Calu3 (cell line): ENCODE data around the gene STRBP. TPM values are rescaled to one million over a fixed set of nuclear protein-coding genes. Genes with fewer than 3 reads are reported as not detected.

Experiments used
- BruUV-seq: library from RNA; stranded (reverse); fragments of 400-500 nt; replicated peaks from 2 replicates; lab custom pipeline; 2021; lab: Mats Ljungman, UMichigan
- CTCF ChIA-PET: fragments of 300-600 bp; sonication (Branson Sonifier 250); formaldehyde crosslinking; loops from one replicate; lab custom pipeline; 2022; ENCODE audit warnings: antibody characterized with exemption; lab: Charles Lee
- DNase-seq: peaks from one replicate; pipeline ENCODE4 v3.0.0; 2022
- H3K27ac Mint-ChIP-seq: one replicate; pipeline ENCODE4 v1.8.0; 2022; ENCODE audit warnings: mixed read lengths; ENCODE audit not compliant: unreplicated experiment
- H3K27me3 Mint-ChIP-seq: one replicate; pipeline ENCODE4 v1.8.0; 2022; ENCODE audit warnings: mixed read lengths; ENCODE audit not compliant: unreplicated experiment
- H3K36me3 Mint-ChIP-seq: one replicate; pipeline ENCODE4 v1.8.0; 2022; ENCODE audit warnings: mild to moderate bottlenecking, moderate library complexity, mixed read lengths; ENCODE audit not compliant: insufficient read depth, unreplicated experiment
- H3K4me1 Mint-ChIP-seq: one replicate; pipeline ENCODE4 v1.8.0; 2022; ENCODE audit warnings: mild to moderate bottlenecking, low read depth, mixed read lengths; ENCODE audit not compliant: unreplicated experiment
- H3K4me3 Mint-ChIP-seq: one replicate; pipeline ENCODE4 v1.8.0; 2022; ENCODE audit warnings: mild to moderate bottlenecking, low read depth, moderate library complexity, mixed read lengths; ENCODE audit not compliant: unreplicated experiment
- H3K9me3 Mint-ChIP-seq: one replicate; pipeline ENCODE4 v1.8.0; 2022; ENCODE audit warnings: low read depth, mixed read lengths; ENCODE audit not compliant: unreplicated experiment
- CTCF ChIP-seq: fragments of 200-600 bp; IDR thresholded peaks from one replicate; pipeline ENCODE4 v1.8.0; 2022; ENCODE audit warnings: antibody characterized with exemption; ENCODE audit not compliant: unreplicated experiment
- intact Hi-C: fragments of 100-400 bp; cut with micrococcal nuclease; formaldehyde crosslinking; loops from one replicate; pipeline ENCODE4 v1.10.0; 2022; ENCODE audit not compliant: unreplicated experiment
- total RNA-seq: library from RNA; stranded (reverse); gene quantifications from 2 replicates; pipeline ENCODE4 v1.2.3, GENCODE V29; 2022

Gene STRBP
- total RNA-seq, 1 experiment from 2014 or later = 27.3 TPM

GRCh38 chr9:123232332-123232731 is 36.1 kb downstream of the STRBP start:
- no peak for DNase-seq
- BruUV-seq = no TSS peak
- H3K4me1 Mint-ChIP-seq = no peaks in the 10 kb centered on the region
- H3K4me3 Mint-ChIP-seq = no peak overlapping the region
- no peaks in the 10 kb centered on the region for H3K27me3 Mint-ChIP-seq
- H3K36me3 Mint-ChIP-seq = no peaks in the 10 kb centered on the region
- intact Hi-C loops = no loop called here
- H3K27ac Mint-ChIP-seq = no peak overlapping the region
- no peak for TF ChIP-seq CTCF
- CTCF ChIA-PET = no interaction called here
- H3K9me3 Mint-ChIP-seq = no peaks in the 10 kb centered on the region

- intact Hi-C loops = no loop called here
- Mint-ChIP-seq H3K27ac (no peak overlapping the region), H3K9me3 (no peaks in the 10 kb centered on the region), H3K27me3 (no peaks in the 10 kb centered on the region), H3K4me1 (no peaks in the 10 kb centered on the region), H3K4me3 (no peak overlapping the region), H3K36me3 (no peaks in the 10 kb centered on the region)
- BruUV-seq = no TSS peak
- TF ChIP-seq CTCF = no peak
- CTCF ChIA-PET = no interaction called here
- no peak for DNase-seq
Measured at GRCh38 chr9:123231421-123231820, 37.0 kb downstream of the STRBP start.

- Mint-ChIP-seq H3K36me3 (no peaks in the 10 kb centered on the region), H3K27me3 (no peaks in the 10 kb centered on the region), H3K9me3 (no peaks in the 10 kb centered on the region), H3K4me3 (no peak overlapping the region), H3K27ac (no peak overlapping the region), H3K4me1 (peaks cover 22% of the 10 kb centered on the region)
- BruUV-seq = no TSS peak
- CTCF ChIA-PET = no interaction called here
- intact Hi-C loops = no loop called here
- TF ChIP-seq CTCF = no peak
- no peak for DNase-seq
Measured at GRCh38 chr9:123228967-123229366, 39.4 kb downstream of the STRBP start.

- Mint-ChIP-seq H3K27ac (peak overlapping the region; percentile 30), H3K27me3 (no peaks in the 10 kb centered on the region)
Measured at GRCh38 chr9:123225995-123226394, 42.4 kb downstream of the STRBP start.

More at GRCh38 chr9:123225995-123226394, 42.4 kb downstream of the STRBP start:
- peak overlapping the region; percentile 21 for H3K4me3 Mint-ChIP-seq
- TF ChIP-seq CTCF = no peak
- CTCF ChIA-PET = interaction anchor here (1.3 kb wide), 1 partner anchor 101 kb away, joined by 3 read pairs; no protein-coding TSS in a partner anchor
- H3K36me3 Mint-ChIP-seq = no peaks in the 10 kb centered on the region
- no peak for DNase-seq
- H3K9me3 Mint-ChIP-seq = no peaks in the 10 kb centered on the region
- no TSS peak for BruUV-seq
- peaks cover 22% of the 10 kb centered on the region for H3K4me1 Mint-ChIP-seq
- intact Hi-C loops = no loop called here
